T-helper 1 cell treated with Interleukin-12 subunit alpha and Interleukin-12 subunit beta and Interleukin-4 antibody, amounts not matched to agents 30 ng/mL and 1 ng/mL, for 36 hours (primary cell): ENCODE measurements around the gene CBX7. TPM values are rescaled to one million over a fixed set of nuclear protein-coding genes. Genes with fewer than 3 reads are reported as not detected.

Source experiments
- intact Hi-C: fragments of 100-400 bp; cut with micrococcal nuclease; formaldehyde crosslinking; loops from one replicate; pipeline ENCODE4 v1.15.1; 2024
- total RNA-seq: library from RNA; stranded (reverse); gene quantifications from 2 replicates; pipeline ENCODE4 v1.2.3, GENCODE V29; 2022

The CBX7 gene
- total RNA-seq = 11.0 and 11.7 TPM in 2 replicates

DNA sequence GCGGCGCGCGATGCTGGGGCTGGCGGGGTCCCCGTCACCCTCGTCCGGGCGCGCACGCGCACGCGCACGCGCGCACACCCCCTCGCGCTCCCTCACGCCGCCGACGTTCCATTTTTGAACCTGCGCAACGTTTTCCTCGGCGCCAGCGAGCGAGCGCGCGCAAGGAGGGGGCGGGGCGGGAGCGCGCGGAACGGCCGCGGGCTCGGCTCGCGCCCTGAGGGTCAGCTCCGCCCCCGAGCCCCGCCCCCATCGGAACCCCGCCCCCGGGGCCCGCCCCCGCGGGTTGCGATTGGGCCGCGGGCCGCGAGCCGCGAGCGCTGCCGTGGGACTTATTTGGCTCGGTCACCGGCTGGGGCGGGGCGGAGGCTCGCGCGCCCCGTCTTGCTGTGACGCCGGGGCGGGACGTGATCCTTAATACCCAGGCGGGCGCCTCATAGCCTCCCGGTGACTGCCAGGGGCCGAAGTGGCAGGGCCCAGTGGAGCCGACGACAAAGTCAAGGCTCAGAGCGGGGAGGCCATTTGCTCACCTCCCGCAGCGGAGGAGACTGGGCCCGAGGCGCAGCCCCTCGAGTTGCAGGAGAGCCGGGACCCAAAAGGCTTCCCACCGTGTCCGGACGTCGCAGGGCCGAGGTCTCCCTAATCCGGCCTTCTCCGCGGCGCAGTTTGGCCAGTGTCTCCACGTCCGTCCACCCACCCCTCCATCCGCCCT lies at the start of gene CBX7:
Gene CBX7, minus strand, starts transcription at position 170 of the 709 bp plus-strand sequence. CDS start 236 bp downstream, outside the sequence.
- intact Hi-C loops = loop anchor here (1.0 to 5.0 kb wide), 10 partner anchors 8 to 892 kb away; partner anchors contain the start of genes ATF4, CBX6, DNAL4 and GTPBP1

DNA sequence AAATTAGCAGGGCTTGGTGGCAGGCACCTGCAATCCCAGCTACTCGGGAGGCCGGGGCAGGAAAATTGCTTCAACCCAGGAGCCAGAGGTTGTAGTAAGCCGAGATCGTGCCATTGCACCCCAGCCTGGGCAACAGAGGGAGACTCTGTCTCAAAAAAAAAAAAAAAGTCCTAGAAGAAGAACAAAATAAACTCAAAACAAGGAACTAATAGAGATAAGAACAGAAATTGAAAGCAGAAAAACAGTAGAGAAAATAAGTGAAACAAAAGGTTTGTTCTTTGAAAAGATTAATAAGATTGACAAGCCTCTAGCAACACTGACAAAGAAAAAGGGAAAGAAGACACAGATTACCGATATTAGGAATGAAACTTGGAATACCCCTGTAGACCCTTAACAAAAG lies 45.1 kb upstream of the CBX7 start:
- intact Hi-C loops = no loop called here

DNA sequence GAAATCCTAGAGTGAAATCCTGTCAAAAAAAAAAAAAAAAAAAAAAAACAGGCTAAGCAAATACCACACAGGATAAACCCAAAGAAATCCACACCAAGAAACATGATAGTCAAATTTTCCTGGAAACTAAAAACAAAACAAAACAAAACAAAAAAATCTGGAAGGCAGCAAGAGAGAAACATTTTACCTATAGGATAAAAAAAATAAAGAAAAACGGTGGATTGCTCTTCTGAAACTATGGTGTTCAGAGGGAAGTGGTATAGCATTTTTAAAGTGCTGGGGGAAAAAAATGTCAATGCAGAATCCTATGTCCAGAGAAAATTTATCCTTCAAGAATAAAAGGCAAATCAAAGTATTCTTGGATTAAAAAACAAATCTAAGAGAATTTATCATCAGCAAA lies 41.6 kb upstream of the CBX7 start:
- intact Hi-C loops = no loop called here

DNA sequence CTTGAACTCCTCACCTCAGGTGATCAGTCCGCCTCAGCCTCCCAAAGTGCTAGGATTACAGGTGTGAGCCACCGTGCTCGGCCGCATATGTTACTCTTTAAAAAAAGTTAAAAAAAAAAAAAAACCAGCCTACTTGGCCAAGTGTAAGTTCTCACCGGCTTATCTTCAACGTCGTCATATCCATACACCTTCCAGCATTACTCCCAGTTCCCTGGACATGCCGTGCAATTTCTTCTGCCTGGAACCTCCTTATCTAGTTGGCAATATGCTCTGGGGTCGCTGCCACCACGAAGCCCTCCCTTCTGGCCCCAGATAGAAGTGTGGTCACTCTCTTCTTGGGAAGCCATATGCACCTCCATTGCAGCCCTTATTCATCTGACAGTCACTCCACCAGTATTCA lies 36.3 kb upstream of the CBX7 start:
- intact Hi-C loops = no loop called here

DNA sequence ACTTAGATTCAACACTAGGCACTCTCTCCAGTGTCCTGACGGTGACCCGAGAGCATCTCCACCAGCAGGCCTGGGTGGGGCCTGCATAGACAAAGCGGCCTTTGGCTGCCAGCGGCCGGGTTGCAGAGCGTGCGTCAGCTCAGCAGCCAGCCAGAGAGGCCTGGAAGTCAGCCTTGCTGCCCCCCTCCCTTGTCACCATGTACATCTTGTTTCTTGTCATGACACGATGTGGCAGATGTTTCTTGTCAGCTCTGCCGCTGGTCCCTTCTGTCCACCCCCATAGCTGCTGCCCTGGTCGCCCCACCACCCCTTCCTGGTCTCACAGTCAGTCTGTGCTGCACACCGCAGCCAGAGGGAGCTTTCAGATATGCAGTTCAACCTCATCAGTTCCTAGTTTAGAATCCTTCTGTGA lies 33.1 kb upstream of the CBX7 start:
- intact Hi-C loops = no loop called here

DNA sequence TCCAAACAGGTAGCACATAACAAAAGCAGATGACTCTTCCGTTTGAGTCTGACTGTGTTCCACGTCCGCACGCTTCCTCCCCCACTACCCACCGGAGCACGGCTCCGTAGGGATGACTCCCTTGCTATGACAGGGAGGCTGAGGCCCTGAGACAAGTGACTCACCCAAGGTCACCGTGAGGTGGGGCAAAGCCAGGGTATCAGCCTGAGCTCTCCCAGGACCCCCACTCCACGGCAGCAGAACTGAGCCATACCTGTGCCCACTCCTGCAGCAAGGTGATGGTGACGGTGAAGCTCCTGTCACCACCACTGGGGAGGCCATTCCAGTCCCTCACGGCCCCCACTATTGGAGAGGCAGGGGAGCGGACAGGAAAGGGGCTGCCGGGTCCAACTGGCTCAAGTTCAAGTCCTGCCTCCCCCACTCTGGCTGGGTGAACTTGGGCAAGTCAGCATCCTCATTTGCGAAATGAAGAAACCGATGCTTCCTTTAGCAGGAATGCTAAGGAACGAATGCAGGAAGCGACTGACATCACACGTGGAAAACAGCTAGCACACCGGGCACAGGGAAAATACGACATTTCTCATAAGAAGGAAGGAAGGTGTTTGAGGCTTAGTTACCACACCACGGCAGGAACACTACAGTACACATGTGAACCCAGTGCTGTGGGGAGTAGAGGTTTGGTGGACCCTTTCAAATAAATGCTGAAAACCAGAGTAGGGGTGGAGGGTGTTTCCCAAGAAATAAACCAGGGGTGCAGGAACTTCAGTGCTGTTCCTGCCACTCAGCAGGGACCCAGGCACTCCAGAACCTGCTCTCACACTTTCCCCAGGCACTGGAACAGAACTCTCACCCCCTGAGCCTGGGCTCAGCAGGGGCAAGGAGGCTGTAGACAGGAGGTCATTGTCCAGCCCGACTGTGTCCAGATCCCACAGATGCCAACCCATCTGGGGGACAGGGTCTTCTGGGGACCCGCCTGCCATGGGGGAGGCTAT lies 32.4 kb upstream of the CBX7 start:
- intact Hi-C loops = no loop called here

DNA sequence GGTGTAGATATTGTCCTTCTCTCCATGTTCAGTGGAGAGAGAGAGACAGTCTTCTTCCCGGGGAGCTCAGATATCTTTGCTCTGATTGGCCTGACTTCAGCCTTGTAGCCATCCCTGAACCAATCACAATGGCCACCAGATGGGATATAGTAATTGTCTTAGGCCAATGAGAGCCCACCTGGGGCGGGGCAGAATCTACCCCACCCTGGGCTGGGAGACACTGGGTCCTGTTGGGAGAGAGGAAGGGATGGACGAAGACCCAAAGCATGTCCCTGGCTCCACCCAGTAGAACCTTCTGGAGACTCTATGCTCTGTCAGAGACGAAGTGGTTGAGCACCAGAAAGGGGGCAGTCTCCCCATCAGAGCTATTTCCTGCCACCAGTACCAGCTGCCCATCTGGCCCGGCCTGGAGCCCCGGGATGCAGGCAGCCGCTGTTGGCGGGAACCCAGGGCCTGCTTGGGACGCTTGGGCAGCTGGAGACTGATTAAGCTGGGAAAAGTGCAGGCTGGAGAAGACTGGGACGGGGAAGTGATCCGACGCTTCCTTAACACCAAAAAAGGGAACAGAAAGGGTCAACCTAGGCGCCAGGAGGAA lies 31.6 kb upstream of the CBX7 start:
- intact Hi-C loops = no loop called here

DNA sequence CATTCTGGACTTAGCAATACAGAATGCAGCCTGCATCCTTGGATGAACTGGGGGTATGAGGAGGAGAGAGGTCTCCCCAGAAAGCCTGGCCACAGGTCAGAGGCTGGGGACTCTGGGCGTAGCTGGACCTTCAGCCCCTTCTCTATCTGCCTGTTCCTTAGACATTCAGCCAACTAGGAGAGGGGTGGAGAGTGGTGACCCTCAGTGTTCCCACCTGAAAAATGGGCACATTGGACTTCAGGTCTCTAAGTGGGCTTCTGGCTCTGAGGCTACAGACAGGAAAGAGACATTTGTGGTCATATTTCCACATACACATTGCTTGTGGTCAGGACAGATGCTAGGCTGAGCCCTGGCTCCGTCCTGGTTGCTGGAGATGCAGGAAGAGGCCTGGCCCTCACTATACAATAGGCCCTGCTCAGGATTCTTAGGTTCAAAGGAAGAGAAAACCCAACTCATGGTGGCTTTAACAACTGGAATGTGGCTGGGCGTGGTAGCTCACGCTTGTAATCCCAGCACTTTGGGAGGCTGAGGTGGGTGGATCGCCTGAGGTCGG lies 30.1 kb upstream of the CBX7 start:
- intact Hi-C loops = no loop called here

DNA sequence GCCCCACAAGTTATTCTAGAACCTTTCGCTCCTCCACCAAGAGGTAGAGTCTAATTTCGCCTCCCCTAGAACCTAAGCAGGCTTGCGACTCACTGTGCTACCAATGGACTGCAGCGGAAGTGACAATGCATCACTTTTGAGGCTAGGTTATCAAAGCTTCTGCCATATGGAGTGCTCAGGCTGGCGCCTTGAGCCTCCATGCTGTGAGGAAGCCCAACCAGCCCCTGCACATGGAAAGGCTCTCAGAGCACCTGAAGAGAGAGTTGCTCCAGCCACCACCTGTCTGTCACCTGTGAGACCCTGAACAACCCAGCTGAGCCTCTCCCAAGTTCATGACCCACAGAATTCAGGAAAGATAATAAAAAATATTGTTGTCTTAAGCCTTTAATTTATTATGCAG lies 29.3 kb upstream of the CBX7 start:
- intact Hi-C loops = no loop called here

DNA sequence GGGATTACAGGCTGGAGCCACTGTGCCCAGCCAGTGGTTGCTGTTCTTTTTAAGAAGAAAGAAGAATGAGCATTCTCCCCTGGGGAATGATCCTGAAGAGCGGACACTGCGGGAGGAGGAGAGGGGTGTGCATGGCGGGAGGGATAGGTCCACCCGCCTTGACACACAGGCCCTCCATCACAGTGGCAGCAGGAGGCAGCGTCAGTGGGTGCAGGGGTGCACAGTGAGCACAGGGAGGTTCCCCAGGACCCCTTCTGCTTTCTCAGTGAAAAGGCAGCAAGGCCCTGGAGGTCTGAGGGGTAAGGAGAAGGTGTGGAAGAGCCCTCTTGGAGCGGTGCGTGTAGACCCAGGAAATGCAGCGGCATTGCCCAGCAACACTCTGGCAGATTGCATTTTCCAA lies 28.9 kb upstream of the CBX7 start:
- intact Hi-C loops = no loop called here

DNA sequence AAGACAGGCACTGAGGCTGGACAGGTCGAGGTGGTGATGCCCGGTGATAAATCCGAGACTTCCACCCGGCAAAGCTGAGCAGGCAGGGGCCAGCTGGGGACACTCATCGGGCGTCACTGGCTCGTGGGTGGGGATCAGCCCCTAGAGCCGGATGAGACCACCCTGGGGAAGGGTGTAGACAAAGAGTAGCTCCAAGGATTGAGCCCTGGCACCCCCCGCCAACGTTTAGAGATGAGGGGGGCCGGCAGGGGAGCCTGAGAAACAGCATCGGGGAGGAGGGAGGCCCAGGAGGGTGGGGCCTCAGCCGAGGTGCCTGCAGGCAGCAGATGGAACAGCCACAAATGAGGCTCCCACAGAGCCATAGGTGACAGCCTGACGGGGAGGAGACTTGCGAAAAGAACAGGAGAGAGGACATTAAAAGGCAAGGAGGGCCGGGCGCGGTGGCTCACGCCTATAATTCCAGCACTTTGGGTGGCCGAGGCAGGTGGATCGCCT lies 27.4 kb upstream of the CBX7 start:
- intact Hi-C loops = no loop called here

DNA sequence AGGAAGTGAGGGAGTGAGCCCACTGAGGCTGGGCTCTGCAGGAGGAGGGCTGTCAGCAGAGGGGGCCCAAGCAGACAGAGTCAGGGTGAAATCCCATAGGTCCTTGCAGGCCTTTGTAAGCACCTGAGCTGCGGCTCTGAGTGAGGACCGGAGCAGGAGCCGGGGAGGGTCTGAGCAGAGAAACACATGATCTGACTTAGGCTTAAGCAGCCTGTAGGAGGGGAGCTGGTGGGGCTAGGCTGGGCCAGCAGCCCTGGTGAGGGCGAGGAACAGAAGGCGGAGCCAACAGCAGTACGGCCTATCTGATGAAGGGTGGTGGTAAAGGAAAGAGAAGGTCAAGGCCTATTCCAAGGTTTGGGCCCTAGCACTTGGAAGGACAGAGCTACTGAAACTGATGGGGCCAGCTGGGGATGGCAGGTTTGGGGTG lies 26.9 kb upstream of the CBX7 start:
- intact Hi-C loops = no loop called here

DNA sequence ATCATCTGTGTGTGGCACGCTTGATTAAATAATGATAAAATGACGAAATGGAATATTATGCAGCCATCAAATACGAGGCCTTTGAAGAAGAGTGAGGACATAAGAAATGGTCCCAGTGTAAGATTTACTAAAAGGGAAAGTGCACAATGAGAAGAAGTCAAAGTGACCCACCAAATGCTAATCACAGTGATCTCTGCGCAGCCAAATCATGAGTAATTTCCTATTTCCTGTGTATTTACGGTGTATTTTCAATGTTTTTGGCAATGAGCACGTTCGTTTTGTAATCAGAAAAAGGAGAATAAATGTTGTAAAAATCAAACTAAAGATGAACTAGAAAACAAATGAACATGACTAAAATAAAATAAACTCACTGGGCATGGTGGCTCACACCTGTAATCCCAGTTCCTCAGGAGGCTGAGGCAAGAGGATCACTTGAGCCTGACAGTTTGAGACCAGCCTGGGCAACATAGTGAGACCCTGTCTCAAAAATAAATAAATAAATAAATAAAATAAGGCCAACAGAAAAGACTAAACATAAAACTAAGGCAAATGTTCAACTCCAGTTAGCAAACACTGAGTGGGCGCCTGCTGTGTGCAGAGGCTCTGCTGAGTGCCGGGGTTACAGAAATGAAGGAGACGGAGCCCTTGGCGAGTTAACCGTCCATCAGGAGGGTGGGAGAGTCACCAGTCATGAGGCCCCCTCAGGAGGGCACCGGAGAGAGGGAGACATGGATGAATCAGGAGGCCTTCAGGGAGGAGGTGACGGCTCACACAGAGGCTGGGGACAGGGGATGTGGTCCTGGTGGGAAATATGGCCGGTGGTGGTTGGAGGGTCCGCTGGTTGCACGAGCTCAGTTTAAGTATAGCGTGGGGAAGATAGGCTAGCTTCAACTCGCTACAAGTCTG lies 26.0 kb upstream of the CBX7 start:
- intact Hi-C loops = no loop called here

DNA sequence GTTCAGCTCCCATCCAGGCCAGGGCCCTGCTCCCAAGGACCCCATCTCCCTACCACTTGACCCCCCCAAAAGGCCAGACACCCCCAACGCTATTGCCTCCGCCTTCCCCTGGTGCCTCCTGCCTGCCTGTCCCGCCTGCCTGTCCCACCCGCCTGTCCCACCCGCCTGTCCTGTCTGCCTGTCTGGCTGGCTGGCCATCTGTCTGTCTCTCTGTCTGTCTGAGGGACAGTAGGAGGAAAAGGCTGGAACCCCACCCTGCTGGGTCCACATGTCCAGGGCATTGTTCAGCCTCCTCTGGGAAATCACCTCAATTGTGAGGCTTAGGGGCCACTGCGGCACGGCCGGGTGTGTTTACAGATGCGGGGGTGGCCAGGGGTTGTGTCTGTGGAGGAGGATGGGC lies 25.3 kb upstream of the CBX7 start:
- intact Hi-C loops = no loop called here

DNA sequence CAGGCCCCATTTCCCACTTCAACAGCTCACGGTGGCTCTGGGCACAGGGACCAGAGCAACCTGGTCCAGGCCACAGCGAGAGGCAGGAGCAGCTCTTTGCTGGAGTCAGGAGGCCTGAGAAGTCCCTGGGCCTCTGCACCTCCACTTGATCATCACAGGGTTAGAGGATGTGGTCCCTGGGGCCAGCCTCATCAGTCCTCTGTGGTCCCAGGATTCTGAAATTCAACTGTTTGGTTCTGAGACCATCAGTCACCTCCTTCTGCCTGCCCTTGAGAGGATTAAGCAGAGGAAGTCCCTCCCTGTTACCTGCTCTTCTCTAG lies 24.9 kb upstream of the CBX7 start:
- intact Hi-C loops = no loop called here

DNA sequence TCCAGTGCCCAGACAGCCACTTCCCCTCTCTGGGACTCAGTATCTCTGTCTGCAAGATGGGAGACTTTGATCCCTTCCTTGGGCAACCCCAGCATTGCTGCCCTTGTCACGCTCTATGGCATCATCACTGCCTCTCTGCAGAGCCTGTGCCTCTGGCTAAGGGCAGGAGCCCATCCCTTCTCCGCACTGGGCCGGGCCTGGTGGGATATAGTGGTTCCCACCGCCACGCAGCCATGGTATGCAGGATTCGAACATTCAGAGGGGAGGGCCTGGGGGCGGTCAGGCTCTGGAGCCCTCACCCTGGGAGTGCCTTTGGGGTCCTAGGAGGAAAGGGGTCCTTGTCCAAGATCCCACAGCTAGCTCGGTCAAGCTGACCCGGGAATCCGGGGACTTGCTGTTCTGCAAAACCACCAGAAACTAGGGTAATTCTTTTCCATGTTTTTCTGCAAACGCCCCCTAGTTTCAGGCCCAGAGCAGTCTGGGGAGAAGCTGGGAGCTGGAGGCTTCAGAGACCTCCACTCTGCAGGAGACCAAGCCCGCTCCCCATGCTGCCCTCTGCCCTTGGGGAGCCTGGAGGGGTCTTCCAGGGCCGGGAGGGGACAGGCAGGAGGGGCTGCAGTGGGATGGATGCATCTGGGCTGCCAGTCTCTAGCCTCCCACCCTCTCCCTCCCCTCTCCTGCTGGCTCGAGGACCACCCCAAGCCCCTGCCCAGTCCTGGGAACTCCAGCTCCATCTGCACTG lies 24.4 kb upstream of the CBX7 start:
- intact Hi-C loops = no loop called here

DNA sequence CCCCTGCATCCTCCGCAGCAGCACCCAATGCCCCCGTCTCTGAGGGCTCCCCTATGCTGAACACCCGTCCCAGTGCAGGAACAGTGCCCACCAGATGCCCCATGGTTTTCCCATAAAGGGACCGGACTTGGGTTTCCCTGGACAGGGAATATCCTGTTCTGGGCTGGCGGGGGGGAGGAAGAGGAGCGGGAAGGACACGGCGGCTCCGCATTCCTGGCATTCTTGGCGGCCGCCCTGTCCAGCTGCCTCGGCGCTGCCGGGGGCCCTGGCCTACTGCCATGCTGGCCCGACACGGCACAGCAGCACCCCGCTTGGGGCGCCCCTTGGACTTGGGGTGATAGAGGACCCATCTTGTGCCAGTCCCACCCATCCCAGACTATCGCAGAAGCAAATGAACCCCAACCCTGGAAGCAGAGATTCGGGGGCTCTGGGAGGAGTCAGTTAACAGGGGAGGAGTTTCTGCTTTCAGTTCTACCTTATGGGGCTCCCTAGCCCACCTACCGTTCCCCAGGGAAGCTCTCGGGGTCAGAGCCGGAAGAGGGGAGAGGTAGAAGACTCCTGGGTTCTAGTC lies 23.7 kb upstream of the CBX7 start:
- intact Hi-C loops = no loop called here

DNA sequence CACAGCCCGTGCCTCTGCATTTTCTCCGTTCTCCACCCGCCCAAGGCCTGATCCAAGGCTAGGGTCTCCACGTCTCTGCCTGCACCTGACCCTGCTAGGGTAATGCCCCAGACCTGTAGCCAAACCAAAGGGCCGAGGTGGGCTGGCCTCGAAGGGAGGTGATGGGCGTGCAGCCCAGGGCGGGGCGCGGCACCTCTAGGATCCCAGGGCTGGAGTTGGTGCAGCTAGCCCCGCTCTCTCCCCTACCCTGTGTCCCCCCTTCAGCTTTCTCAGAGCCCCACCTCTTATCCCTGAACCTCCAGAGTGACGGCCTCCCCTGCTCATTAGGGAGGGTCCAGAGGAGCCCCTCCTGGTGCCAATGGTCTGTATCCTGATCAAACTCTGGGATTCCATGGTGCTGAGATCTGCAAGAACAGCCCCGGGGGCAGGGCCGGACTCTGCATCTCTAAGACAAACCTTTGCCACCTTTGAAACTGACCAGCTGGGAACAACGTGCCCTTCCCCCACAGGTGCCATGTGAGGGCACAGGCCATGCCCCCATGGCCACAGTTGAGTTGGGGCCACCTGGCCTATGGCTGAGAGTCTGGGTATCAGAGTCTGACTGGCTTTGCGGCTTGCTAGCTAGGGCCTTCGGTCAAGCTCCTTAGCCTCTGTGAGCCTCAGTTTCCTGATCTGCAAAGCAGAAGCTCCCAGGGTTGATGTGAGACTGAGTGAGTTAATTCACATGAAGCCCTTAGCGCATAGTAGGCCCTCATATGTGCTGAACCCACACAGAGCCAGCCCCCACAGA lies 23.1 kb upstream of the CBX7 start:
- intact Hi-C loops = no loop called here
